Right hindlimb (tissue), 1 donor: Measurements from ENCODE around the gene FOXF1.

Experiments
- DNase-seq: peaks from one replicate; pipeline ENCODE4 v3.0.0-alpha.2; 2018

Gene FOXF1

DNA sequence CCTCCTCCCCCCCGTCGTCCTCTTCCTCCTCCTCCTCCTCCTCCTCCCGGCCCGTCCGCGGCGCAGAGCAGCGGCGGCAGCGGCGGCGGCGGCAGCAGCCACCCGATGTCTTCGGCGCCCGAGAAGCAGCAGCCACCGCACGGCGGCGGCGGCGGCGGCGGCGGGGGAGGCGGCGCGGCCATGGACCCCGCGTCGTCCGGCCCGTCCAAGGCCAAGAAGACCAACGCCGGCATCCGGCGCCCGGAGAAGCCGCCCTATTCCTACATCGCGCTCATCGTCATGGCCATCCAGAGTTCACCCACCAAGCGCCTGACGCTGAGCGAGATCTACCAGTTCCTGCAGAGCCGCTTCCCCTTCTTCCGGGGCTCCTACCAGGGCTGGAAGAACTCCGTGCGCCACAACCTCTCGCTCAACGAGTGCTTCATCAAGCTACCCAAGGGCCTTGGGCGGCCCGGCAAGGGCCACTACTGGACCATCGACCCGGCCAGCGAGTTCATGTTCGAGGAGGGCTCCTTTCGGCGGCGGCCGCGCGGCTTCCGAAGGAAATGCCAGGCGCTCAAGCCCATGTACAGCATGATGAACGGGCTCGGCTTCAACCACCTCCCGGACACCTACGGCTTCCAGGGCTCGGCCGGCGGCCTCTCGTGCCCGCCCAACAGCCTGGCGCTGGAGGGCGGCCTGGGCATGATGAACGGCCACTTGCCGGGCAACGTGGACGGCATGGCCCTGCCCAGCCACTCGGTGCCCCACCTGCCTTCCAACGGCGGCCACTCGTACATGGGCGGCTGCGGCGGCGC is at the start of gene FOXF1:
Gene FOXF1, plus strand, starts transcription at position 63 of the 797 bp plus-strand sequence. Its CDS starts 43 bp downstream, at position 106.
- DNase-seq, result no peak

GRCh38 chr16:86461037-86461436 is 49.3 kb upstream of the FOXF1 start:
- no peak for DNase-seq

DNA sequence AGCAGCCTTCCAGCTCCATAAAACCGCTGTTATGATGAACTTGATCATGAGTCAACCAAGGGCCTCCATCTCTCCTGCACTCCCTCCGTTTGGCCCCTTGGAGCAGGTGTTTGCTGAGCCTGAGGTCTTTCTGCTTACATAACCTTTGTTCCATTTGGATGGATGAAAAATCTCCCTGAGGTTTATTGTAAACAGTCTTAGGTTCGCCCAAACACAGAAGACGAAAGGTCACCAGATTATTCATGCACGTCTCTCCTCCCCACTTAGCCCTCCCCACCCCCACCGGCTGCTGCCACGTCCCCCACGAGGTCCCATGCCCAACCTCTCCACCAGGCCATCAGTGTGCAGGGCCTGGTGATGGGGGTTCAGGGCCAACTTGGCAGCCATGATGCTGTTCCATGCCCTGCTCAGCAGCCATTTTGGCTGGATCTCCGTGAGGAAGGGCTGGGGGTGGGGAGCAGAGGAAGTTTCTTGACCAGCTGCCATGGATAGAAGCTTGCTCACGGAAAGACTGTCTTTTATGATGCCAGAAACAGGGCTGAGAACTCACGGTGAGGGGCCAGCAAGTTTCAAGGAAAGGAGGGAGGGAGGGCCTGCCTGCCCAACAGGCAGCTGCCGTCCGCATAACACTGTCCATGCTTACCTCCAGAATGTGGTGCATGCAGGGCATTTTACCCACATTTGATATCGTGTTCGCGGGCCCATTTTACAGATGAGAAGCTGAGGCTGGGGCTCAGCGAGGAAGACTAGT is 47.8 kb upstream of the FOXF1 start:
- DNase-seq, result peak; percentile 21

DNA sequence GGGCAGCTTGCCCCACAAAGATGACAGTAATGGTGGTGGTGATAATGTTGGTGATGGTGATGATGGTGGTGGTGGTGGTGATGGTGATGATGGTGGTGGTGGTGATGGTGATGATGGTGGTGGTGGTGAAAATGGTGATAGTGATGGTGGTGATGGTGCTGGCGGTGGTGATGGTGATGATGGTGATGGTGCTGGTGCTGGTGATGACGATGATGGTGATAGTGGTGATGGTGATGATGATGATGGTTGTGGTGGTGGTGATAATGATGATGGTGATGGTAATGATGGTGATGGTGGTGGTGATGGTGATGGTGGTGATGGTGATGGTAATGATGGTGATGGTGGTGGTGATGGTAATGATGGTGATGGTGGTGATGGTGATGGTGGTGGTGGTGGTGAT is 46.3 kb upstream of the FOXF1 start:
- DNase-seq, result no peak

- DNase-seq, result no peak
These were observed 44.9 kb upstream of the FOXF1 start for GRCh38 chr16:86465434-86465833.

- peak; percentile 41 for DNase-seq
These were observed 43.5 kb upstream of the FOXF1 start for GRCh38 chr16:86466696-86467406.

DNA sequence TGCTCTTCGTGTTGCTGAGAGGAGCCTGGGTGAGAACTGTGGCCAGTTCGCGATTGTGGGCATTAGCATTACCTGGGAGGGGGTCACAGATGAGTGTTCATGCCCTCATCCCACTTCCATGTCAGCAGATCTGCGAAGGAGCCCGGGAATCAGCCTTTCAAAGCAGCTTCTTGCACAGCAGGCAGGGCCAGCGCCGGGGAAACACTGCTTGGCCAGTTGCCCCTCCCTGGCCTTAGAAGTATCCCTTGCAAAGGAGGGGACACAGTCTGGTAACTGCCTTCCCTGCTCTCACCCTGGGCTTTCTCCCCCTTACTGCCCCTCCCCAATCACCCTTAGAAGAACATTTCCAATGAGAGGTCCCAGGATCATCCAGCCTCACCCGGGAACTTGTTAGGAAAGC is 42.8 kb upstream of the FOXF1 start:
- no peak for DNase-seq

DNA sequence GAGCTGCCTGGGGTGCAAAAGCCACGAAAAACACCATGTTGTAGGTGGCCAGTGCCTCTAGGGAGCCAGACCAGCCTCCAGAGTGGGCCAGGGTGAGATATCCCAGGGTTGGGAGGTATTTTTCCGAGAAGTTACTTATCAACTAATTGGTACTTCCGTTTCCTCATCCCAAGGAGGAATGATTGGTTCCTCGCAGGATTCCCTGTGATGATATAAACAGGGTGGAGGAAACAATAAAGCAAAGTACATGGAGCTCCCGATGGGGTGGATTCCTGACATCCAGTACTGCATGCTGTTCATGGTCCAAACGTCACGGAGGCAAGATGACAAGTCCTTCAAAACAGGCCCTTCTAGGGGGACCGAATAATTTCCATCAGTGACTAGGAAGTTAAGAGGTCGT is 39.4 kb upstream of the FOXF1 start:
- DNase-seq, result no peak

DNA sequence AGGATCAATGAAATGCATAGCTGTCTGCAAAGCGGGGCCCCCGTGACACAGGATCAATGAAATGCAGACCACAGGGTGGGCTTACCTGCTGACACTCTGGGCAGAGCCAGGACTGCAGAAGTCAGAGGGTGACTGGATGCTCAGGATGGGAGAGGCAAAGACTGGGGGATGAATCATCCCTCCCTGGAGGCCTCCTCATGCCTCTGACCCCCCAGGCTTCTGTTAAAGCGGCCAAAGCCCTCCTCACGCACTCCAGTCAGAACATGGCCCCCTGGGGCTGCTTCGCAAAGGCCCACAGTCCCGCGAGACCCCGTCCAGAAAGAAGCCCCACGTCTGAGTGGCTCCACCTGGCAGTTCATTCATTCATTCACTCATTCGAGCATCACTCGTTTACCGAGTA is 38.4 kb upstream of the FOXF1 start:
- DNase-seq, result no peak

DNA sequence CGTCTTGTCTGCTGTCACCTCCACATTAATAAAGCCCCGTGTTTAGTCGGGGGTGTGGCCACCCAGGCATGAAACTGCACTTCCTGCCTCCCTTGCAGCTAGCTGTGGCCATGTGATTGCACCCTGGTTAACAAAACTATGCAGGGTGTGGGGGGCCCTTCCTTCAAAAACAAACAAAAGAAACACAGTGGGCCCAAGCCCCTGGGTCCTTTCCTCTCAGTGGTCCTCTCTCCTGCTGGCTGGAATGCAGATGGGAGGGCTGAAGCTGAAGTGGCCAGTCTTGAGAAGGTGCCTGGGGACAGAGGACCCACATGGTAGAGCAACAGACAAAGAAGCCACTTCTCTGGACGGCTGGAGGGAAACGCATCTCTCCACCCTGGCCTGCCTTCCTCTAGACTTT is 38.0 kb upstream of the FOXF1 start:
- no peak for DNase-seq

GRCh38 chr16:86476956-86477534 is 33.3 kb upstream of the FOXF1 start:
- DNase-seq, result no peak

GRCh38 chr16:86477642-86478041 is 32.7 kb upstream of the FOXF1 start:
- DNase-seq, result no peak

- DNase-seq, result no peak
These were observed 31.5 kb upstream of the FOXF1 start for GRCh38 chr16:86478779-86479178.

GRCh38 chr16:86479419-86479818 is 30.9 kb upstream of the FOXF1 start:
- DNase-seq, result no peak

DNA sequence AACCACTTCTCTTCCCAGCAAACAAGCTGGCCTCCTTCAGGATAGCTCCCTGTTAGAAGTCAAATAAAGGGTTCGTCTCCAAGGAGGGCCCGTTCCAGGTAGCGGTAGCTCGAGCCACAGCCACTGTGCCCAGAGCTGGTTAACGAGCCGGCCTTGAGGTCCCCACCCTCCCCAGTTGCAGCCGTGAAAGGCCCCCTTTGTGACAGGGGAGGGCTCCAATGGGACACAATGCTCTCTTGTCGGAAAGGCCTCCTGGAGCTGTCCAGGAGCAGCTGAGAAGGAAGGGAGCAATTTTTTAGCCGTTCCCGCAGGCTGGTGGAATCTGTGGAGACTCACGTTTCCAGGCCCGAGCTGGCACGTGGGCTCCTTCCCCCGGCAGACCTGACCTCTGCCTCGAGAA is 29.9 kb upstream of the FOXF1 start:
- DNase-seq, result no peak

GRCh38 chr16:86481607-86482006 is 28.7 kb upstream of the FOXF1 start:
- no peak for DNase-seq

DNA sequence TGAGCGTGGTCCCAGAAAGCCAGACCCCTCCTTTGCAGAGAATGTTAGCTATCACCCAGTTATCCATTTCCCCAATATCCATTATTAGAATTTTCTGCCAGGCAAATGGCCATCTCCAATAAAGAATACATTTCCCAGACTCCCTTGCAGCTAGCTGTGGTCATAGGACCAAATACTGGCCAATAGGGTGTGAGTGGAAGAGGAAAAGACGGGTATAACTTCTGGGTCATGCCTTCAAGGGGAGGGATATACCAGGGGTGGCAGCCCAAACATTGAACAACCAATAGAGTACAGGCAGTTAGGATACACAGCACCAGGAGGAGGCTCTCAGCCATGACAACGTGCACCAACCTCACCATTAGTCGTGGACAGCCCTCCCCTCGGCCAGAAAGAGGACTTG is 26.1 kb upstream of the FOXF1 start:
- DNase-seq, result no peak

GRCh38 chr16:86485746-86486145 is 24.6 kb upstream of the FOXF1 start:
- DNase-seq, result no peak

GRCh38 chr16:86490859-86491639 is 19.3 kb upstream of the FOXF1 start:
- DNase-seq, result no peak

DNA sequence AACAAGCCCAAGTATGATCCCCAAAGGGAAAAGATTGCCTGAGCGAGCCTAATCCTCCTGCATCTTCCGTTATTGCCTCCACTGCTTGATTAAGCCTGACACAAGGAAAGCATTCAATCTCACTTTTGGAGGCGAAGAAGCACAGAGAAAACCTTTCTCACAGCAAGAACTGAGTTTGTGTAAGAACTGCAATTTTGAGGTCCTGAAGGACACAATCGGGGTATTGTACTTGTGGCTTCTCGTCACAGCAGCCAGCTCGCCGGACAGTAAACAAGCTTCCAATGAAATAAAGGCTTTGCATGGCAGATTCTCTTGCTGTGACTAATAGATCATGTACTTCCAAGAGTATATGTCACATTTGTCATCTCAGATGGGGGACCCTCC is 18.7 kb upstream of the FOXF1 start:
- no peak for DNase-seq

DNA sequence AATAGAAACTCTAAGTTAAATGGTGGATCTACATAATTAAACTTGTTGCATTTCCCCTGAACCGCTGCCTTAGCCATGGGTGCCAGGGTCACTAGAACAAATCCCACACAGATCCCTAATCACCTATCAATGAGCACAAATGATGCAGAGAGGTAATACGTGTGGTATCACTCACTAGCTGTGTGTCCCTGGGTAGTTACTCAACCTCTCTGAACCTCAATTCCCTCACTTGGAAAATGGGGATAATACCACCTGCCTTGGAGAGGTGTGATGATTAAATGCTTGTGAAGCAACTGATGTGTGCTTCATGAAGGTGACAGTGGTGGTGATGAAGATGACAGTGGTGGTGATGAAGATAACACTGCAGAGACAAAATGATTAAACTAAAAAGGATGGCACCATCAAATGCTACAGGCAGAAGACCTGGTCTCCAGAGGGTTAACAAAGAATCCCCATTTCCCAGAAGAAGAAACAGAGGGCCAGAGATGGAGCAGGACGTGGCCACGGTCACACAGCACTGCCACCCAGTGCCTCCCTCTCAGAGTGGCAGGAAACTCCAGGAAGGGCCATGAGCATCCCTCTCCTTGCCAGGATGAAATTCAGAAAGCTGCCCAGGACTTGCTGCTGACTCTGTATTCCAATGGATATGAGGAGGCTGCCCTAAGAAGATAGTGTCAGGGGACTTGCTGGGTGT is 17.9 kb upstream of the FOXF1 start:
- DNase-seq, result no peak
